A549 (cell line): ENCODE measurements around the gene RAI14.

Source experiments
- CHD4 ChIP-seq: fragments of 200-600 bp; sonication (generic); IDR thresholded peaks from 2 replicates; pipeline ENCODE4 v1.6.1; 2016; ENCODE audit warnings: antibody characterized with exemption, mild to moderate bottlenecking, borderline replicate concordance
- HEYL ChIP-seq: fragments of 250-450 bp; sonication (Bioruptor Pico); IDR thresholded peaks from 2 replicates; pipeline ENCODE4 v1.8.0; 2021; ENCODE audit warnings: mild to moderate bottlenecking, moderate library complexity
- JUN ChIP-seq, 2 experiments: fragments of >200 bp; sonication (Bioruptor Twin); formaldehyde crosslinking; IDR thresholded peaks; 2 replicates in 1 of 2; 3 replicates in 1 of 2; pipeline ENCODE4 v1.6.1; 2016 to 2017
- KDM5A ChIP-seq: fragments of 200-600 bp; sonication (generic); IDR thresholded peaks from 2 replicates; pipeline ENCODE4 v1.6.1; 2016; ENCODE audit warnings: antibody characterized with exemption, mild to moderate bottlenecking
- NFE2L2 ChIP-seq: fragments of 150-350 bp; conservative IDR thresholded peaks from 2 replicates; pipeline ENCODE4 v1.6.1; 2014; ENCODE audit warnings: low read length
- POLR2A ChIP-seq: IDR thresholded peaks from 2 replicates; pipeline ENCODE4 v1.6.1; 2012; ENCODE audit warnings: mild to moderate bottlenecking, low read length
- RAD21 ChIP-seq, 2 experiments: fragments of >200 bp in 1 of 2; sonication (Bioruptor Twin) in 1 of 2; formaldehyde crosslinking in 1 of 2; IDR thresholded peaks in 1 of 2; conservative IDR thresholded peaks in 1 of 2; 2 replicates in 1 of 2; 3 replicates in 1 of 2; pipeline ENCODE4 v1.6.1; 2012 to 2018; ENCODE audit warnings: inconsistent platforms in 1 of 2
- RCOR1 ChIP-seq: fragments of 150-350 bp; IDR thresholded peaks from 2 replicates; pipeline ENCODE4 v1.6.1; 2014; ENCODE audit warnings: antibody characterized with exemption, low read length, low read depth
- RFX5 ChIP-seq: fragments of 450-650 bp; IDR thresholded peaks from 2 replicates; pipeline ENCODE4 v1.7.1; 2014; ENCODE audit warnings: antibody characterized with exemption, mild to moderate bottlenecking, moderate library complexity
- SREBF2 ChIP-seq: fragments of 450-650 bp; IDR thresholded peaks from 2 replicates; pipeline ENCODE4 v1.6.1; 2014; ENCODE audit warnings: mild to moderate bottlenecking, moderate library complexity
- TF ChIP-seq, protein P1 (sequence below): fragments of >200 bp; sonication (Bioruptor Twin); formaldehyde crosslinking; IDR thresholded peaks from 3 replicates; pipeline ENCODE4 v1.5.1; 2016
- TF ChIP-seq, protein P2 (sequence below): fragments of 450-650 bp; IDR thresholded peaks from 2 replicates; pipeline ENCODE4 v1.6.1; 2014; ENCODE audit warnings: antibody characterized with exemption
- TF ChIP-seq, protein P3 (sequence below): fragments of 200-600 bp; sonication (generic); IDR thresholded peaks from 2 replicates; pipeline ENCODE4 v1.6.1; 2016; ENCODE audit warnings: antibody characterized with exemption, mild to moderate bottlenecking, moderate library complexity
- TF ChIP-seq, protein P4 (sequence below): fragments of 150-350 bp; IDR thresholded peaks from 2 replicates; pipeline ENCODE4 v1.6.1; 2014; ENCODE audit warnings: low read depth, mild to moderate bottlenecking, low read length

DNA sequence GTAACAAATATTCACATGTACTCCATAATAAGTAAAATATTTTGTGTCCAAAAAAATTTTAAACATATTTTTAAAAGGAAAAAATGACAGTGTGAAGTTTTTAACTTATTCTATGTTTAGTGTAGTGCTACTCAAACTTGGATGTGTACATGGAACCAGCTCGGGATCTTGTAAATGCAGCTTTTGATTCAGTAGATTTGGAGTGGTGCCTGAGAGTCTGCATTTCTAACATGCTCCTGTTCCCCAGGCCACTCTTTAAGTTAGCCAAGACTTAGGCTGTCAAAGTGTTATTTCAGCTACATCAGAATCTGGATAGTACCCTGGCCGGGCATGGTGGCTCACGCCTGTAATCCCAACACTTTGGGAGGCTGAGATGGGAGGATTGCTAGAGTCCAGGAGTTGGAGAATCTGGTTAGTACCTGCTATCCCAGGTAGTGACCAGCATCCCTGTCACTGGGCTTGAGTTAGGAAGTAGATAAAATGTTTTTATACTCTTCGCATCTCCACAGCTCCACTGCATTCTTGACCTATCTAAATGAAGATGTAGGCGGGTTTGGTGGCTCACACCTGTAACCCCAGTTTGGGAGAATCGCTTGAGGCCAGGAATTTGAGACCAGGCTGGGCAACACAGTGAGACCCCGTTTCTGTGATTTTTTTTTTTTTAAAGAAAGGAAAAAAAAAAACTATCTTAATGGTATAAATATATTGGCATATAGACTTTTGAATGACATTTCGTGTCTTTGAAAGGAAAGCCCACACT, 122.1 kb downstream of the RAI14 start:
- TF ChIP-seq, protein P1, sequence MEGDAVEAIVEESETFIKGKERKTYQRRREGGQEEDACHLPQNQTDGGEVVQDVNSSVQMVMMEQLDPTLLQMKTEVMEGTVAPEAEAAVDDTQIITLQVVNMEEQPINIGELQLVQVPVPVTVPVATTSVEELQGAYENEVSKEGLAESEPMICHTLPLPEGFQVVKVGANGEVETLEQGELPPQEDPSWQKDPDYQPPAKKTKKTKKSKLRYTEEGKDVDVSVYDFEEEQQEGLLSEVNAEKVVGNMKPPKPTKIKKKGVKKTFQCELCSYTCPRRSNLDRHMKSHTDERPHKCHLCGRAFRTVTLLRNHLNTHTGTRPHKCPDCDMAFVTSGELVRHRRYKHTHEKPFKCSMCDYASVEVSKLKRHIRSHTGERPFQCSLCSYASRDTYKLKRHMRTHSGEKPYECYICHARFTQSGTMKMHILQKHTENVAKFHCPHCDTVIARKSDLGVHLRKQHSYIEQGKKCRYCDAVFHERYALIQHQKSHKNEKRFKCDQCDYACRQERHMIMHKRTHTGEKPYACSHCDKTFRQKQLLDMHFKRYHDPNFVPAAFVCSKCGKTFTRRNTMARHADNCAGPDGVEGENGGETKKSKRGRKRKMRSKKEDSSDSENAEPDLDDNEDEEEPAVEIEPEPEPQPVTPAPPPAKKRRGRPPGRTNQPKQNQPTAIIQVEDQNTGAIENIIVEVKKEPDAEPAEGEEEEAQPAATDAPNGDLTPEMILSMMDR, result no peak
- no peak for TF ChIP-seq KDM5A
- no peak for TF ChIP-seq CHD4
- TF ChIP-seq, protein P2, sequence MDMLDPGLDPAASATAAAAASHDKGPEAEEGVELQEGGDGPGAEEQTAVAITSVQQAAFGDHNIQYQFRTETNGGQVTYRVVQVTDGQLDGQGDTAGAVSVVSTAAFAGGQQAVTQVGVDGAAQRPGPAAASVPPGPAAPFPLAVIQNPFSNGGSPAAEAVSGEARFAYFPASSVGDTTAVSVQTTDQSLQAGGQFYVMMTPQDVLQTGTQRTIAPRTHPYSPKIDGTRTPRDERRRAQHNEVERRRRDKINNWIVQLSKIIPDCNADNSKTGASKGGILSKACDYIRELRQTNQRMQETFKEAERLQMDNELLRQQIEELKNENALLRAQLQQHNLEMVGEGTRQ, result no peak
- TF ChIP-seq NFE2L2, result no peak
- TF ChIP-seq RAD21 (conservative IDR thresholded peaks at IDR 0.05 in 1 of 2, IDR thresholded peaks at IDR 0.05 in 1 of 2), result no peak
- no peak for TF ChIP-seq RCOR1
- no peak for TF ChIP-seq HEYL (CRISPR knock-in tag)
- TF ChIP-seq, protein P3, sequence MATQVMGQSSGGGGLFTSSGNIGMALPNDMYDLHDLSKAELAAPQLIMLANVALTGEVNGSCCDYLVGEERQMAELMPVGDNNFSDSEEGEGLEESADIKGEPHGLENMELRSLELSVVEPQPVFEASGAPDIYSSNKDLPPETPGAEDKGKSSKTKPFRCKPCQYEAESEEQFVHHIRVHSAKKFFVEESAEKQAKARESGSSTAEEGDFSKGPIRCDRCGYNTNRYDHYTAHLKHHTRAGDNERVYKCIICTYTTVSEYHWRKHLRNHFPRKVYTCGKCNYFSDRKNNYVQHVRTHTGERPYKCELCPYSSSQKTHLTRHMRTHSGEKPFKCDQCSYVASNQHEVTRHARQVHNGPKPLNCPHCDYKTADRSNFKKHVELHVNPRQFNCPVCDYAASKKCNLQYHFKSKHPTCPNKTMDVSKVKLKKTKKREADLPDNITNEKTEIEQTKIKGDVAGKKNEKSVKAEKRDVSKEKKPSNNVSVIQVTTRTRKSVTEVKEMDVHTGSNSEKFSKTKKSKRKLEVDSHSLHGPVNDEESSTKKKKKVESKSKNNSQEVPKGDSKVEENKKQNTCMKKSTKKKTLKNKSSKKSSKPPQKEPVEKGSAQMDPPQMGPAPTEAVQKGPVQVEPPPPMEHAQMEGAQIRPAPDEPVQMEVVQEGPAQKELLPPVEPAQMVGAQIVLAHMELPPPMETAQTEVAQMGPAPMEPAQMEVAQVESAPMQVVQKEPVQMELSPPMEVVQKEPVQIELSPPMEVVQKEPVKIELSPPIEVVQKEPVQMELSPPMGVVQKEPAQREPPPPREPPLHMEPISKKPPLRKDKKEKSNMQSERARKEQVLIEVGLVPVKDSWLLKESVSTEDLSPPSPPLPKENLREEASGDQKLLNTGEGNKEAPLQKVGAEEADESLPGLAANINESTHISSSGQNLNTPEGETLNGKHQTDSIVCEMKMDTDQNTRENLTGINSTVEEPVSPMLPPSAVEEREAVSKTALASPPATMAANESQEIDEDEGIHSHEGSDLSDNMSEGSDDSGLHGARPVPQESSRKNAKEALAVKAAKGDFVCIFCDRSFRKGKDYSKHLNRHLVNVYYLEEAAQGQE, result no peak
- TF ChIP-seq POLR2A, result no peak
- TF ChIP-seq, protein P4, sequence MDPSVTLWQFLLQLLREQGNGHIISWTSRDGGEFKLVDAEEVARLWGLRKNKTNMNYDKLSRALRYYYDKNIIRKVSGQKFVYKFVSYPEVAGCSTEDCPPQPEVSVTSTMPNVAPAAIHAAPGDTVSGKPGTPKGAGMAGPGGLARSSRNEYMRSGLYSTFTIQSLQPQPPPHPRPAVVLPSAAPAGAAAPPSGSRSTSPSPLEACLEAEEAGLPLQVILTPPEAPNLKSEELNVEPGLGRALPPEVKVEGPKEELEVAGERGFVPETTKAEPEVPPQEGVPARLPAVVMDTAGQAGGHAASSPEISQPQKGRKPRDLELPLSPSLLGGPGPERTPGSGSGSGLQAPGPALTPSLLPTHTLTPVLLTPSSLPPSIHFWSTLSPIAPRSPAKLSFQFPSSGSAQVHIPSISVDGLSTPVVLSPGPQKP, result no peak
- TF ChIP-seq JUN (IDR thresholded peaks at IDR 0.05), result no peak
- no peak for TF ChIP-seq RFX5
- TF ChIP-seq SREBF2, result no peak
